CD4-positive, alpha-beta memory T cell (primary cell): ENCODE results near the gene CDC6. TPM values are rescaled to one million over a fixed set of nuclear protein-coding genes. Genes with fewer than 3 reads are reported as not detected.

ENCODE experiments used
- CTCF ChIA-PET: fragments of 350-600 bp; sonication (Branson Sonifier 250); formaldehyde crosslinking; loops from one replicate; lab custom pipeline; 2021; ENCODE audit warnings: inconsistent platforms; ENCODE audit not compliant: partially characterized antibody; lab: Charles Lee
- POLR2A ChIA-PET: fragments of 350-600 bp; sonication (Branson Sonifier 250); formaldehyde crosslinking; loops from one replicate; lab custom pipeline; 2021; ENCODE audit not compliant: partially characterized antibody; lab: Charles Lee
- DNase-seq, 5 donors: peaks; one replicate each; pipeline versions ENCODE4 v3.0.0 to v3.0.0-alpha.2; 2020 to 2022; ENCODE audit warnings: mixed read lengths in 1 of 5
- H3K27ac ChIP-seq: one replicate; pipeline ENCODE4 v1.7.0; 2013; ENCODE audit warnings: low read depth, low read length
- H3K27me3 ChIP-seq: 2 replicates; pipeline ENCODE4 v1.7.0; 2013; ENCODE audit warnings: mild to moderate bottlenecking, low read length, moderate library complexity; ENCODE audit not compliant: insufficient read depth
- H3K36me3 ChIP-seq: 2 replicates; pipeline ENCODE4 v1.7.0; 2013; ENCODE audit warnings: mild to moderate bottlenecking, low read length, moderate library complexity; ENCODE audit not compliant: insufficient read depth
- H3K4me1 ChIP-seq: 2 replicates; pipeline ENCODE4 v1.7.0; 2013; ENCODE audit warnings: mild to moderate bottlenecking, low read length, moderate library complexity; ENCODE audit not compliant: insufficient read depth
- H3K4me3 ChIP-seq, 2 donors: one replicate each; pipeline ENCODE4 v1.7.0; 2013; ENCODE audit warnings: low read length in 2 of 2, mild to moderate bottlenecking in 1 of 2
- H3K9me3 ChIP-seq, 2 donors: one replicate each; pipeline ENCODE4 v1.7.0; 2013; ENCODE audit warnings: low read length in 2 of 2, control low read depth in 1 of 2; ENCODE audit not compliant: control insufficient read depth in 1 of 2
- H3K27ac Mint-ChIP-seq, 7 donors: one replicate each; pipeline ENCODE4 v1.8.0; 2020 to 2021; ENCODE audit warnings: mixed read lengths in 7 of 7, mild to moderate bottlenecking in 6 of 7, inconsistent platforms in 3 of 7, moderate library complexity in 3 of 7
- H3K27me3 Mint-ChIP-seq, 2 donors: one replicate each; pipeline ENCODE4 v1.8.0; 2020 to 2021; ENCODE audit warnings: mixed read lengths in 2 of 2
- H3K36me3 Mint-ChIP-seq, 2 donors: one replicate each; pipeline ENCODE4 v1.8.0; 2020 to 2021; ENCODE audit warnings: mixed read lengths in 2 of 2, inconsistent platforms in 1 of 2, mild to moderate bottlenecking in 1 of 2
- H3K4me1 Mint-ChIP-seq, 4 donors: one replicate each; pipeline ENCODE4 v1.8.0; 2020 to 2021; ENCODE audit warnings: mixed read lengths in 4 of 4, mild to moderate bottlenecking in 1 of 4
- H3K4me3 Mint-ChIP-seq, 8 donors: one replicate each; pipeline ENCODE4 v1.8.0; 2020 to 2021; ENCODE audit warnings: mixed read lengths in 8 of 8, mild to moderate bottlenecking in 7 of 8, moderate library complexity in 6 of 8, inconsistent platforms in 3 of 8
- H3K9me3 Mint-ChIP-seq, 8 donors: one replicate each; pipeline ENCODE4 v1.8.0; 2020 to 2021; ENCODE audit warnings: mixed read lengths in 8 of 8, mild to moderate bottlenecking in 5 of 8, inconsistent platforms in 3 of 8, moderate library complexity in 1 of 8
- intact Hi-C: fragments of 100-400 bp; cut with micrococcal nuclease; formaldehyde crosslinking; loops from one replicate; pipeline ENCODE4 v1.15.1; 2023
- polyA plus RNA-seq, 2 donors: library from polyadenylated mRNA; unstranded; fragments of 300-500 nt; fragmentation: Illumina TruSeq; gene quantifications; one replicate each; pipeline ENCODE4 v1.2.3, GENCODE V29; 2021
- total RNA-seq, 2 experiments: library from RNA; stranded (reverse); gene quantifications; one replicate each; pipeline ENCODE4 v1.2.3, GENCODE V29; 2021

Gene CDC6
- total and polyA plus RNA-seq, 4 experiments from 2014 or later, result 0.61 to 2.1 (median 0.79) TPM

- H3K27me3 Mint-ChIP-seq, result no peaks in the 10 kb centered on the region
- intact Hi-C loops, result no loop called here
- H3K27ac ChIP-seq, result no peak overlapping the region
- H3K36me3 Mint-ChIP-seq, result peaks cover 0 to 11% of the 10 kb centered on the region in 2 donors
- H3K27me3 ChIP-seq, result no peaks in the 10 kb centered on the region
- H3K9me3 Mint-ChIP-seq, result no peaks in the 10 kb centered on the region
- H3K9me3 ChIP-seq, result no peaks in the 10 kb centered on the region
- ChIA-PET POLR2A (interaction anchor here (1.0 to 37.1 kb wide), 5 partner anchors 8 to 287 kb away, joined by 3 to 1054 read pairs (median 6); no protein-coding TSS in a partner anchor), CTCF (interaction anchor here (1.3 to 18.7 kb wide), 5 partner anchors 8 to 39 kb away, joined by 3 to 252 read pairs (median 42); partner anchors contain the start of gene RARA)
- H3K4me1 ChIP-seq, result peaks cover 75% of the 10 kb centered on the region
- no peaks in the 10 kb centered on the region for H3K36me3 ChIP-seq
- H3K27ac Mint-ChIP-seq, result peak overlapping the region in 6 of 7 donors; percentile 16 to 93 (median 80)
- H3K4me1 Mint-ChIP-seq, result peaks cover 31 to 93% (median 55%) of the 10 kb centered on the region in 4 donors
- H3K4me3 Mint-ChIP-seq, result peak overlapping the region in 5 of 8 donors; percentile 1 to 70 (median 51)
- DNase-seq, result peak; percentile 43 to 96 (median 69)
- H3K4me3 ChIP-seq, result no peak overlapping the region
Observed at GRCh38 chr17:40314584-40314956, 26.9 kb downstream of the CDC6 start.

DNA sequence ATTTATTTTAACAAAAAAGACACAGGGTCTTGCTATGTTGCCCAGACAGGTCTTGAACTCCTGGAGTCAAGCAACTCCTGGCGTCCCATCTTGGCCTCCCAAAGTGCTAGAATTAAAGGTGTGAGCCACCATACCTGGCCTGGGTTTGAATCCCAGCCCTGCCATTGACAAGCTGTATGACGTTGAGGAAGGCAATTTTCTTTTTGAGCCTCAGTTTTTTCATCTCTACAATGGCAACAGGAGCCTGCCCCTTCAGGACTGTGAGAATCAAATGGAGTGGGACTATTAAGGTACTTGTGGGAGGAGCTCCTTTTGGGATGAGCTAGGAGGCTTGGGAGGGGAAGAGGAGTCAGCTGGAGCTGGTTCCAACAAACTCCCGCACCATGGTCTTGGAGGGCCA lies 27.5 kb downstream of the CDC6 start:
- H3K4me3 Mint-ChIP-seq, result no peak overlapping the region
- intact Hi-C loops, result no loop called here

GRCh38 chr17:40315678-40316570 lies 28.2 kb downstream of the CDC6 start:
- H3K36me3 Mint-ChIP-seq, result peaks cover 0 to 22% of the 10 kb centered on the region in 2 donors
- peak overlapping the region in 5 of 7 donors; percentile 29 to 74 (median 57) for H3K27ac Mint-ChIP-seq
- H3K4me3 Mint-ChIP-seq, result peak overlapping the region in 6 of 8 donors; percentile 6 to 73 (median 30)
- DNase-seq, result no peak
- H3K27ac ChIP-seq, result no peak overlapping the region
- ChIA-PET CTCF (interaction anchor here (1.3 to 18.7 kb wide), 6 partner anchors 9 to 42 kb away, joined by 3 to 252 read pairs (median 25); partner anchors contain the start of gene RARA), POLR2A (interaction anchor here (1.0 to 37.1 kb wide), 5 partner anchors 5 to 286 kb away, joined by 3 to 1054 read pairs (median 367); partner anchors contain the start of gene RARA)
- H3K27me3 Mint-ChIP-seq, result no peaks in the 10 kb centered on the region
- no peak overlapping the region for H3K4me3 ChIP-seq
- H3K27me3 ChIP-seq, result no peaks in the 10 kb centered on the region
- peaks cover 37 to 93% (median 60%) of the 10 kb centered on the region in 4 donors for H3K4me1 Mint-ChIP-seq
- H3K36me3 ChIP-seq, result no peaks in the 10 kb centered on the region
- intact Hi-C loops, result no loop called here
- H3K9me3 Mint-ChIP-seq, result no peaks in the 10 kb centered on the region
- peaks cover 75% of the 10 kb centered on the region for H3K4me1 ChIP-seq
- H3K9me3 ChIP-seq, result no peaks in the 10 kb centered on the region

More for the DNA sequence above, 27.5 kb downstream of the CDC6 start:
- no peak overlapping the region for H3K4me3 ChIP-seq
- H3K27ac ChIP-seq, result no peak overlapping the region
- peaks cover 0 to 17% of the 10 kb centered on the region in 2 donors for H3K36me3 Mint-ChIP-seq
- H3K27me3 Mint-ChIP-seq, result no peaks in the 10 kb centered on the region
- no peaks in the 10 kb centered on the region for H3K9me3 ChIP-seq
- no peaks in the 10 kb centered on the region for H3K27me3 ChIP-seq
- no peaks in the 10 kb centered on the region for H3K36me3 ChIP-seq
- ChIA-PET POLR2A (interaction anchor here (1.0 to 37.1 kb wide), 5 partner anchors 4 to 287 kb away, joined by 3 to 1054 read pairs (median 367); partner anchors contain the start of gene RARA), CTCF (interaction anchor here (0.6 to 18.7 kb wide), 7 partner anchors 9 to 1453 kb away, joined by 3 to 252 read pairs (median 8); partner anchors contain the start of gene RARA)
- no peak for DNase-seq
- peaks cover 75% of the 10 kb centered on the region for H3K4me1 ChIP-seq
- peaks cover 35 to 93% (median 57%) of the 10 kb centered on the region in 4 donors for H3K4me1 Mint-ChIP-seq
- no peaks in the 10 kb centered on the region for H3K9me3 Mint-ChIP-seq
- H3K27ac Mint-ChIP-seq, result peak overlapping the region in 4 of 7 donors; percentile 15 to 74 (median 46)

- H3K36me3 ChIP-seq, result no peaks in the 10 kb centered on the region
- intact Hi-C loops, result no loop called here
- POLR2A ChIA-PET, result interaction anchor here (0.6 to 37.1 kb wide), 8 partner anchors 5 to 252 kb away, joined by 3 to 1054 read pairs (median 6); partner anchors contain the start of genes CDC6 and RARA
- Mint-ChIP-seq H3K4me1 (peaks cover 41 to 93% (median 59%) of the 10 kb centered on the region in 4 donors), H3K36me3 (peaks cover 0 to 22% of the 10 kb centered on the region in 2 donors), H3K9me3 (no peaks in the 10 kb centered on the region), H3K4me3 (peak overlapping the region; percentile 21 to 98 (median 95)), H3K27ac (peak overlapping the region in 5 of 7 donors; percentile 96 to 100 (median 99)), H3K27me3 (no peaks in the 10 kb centered on the region)
- no peaks in the 10 kb centered on the region for H3K27me3 ChIP-seq
- peaks cover 75% of the 10 kb centered on the region for H3K4me1 ChIP-seq
- CTCF ChIA-PET, result interaction anchor here (0.6 to 18.7 kb wide), 17 partner anchors 10 to 298 kb away, joined by 3 to 252 read pairs (median 6); partner anchors contain the start of gene RARA
- H3K27ac ChIP-seq, result no peak overlapping the region
- no peaks in the 10 kb centered on the region for H3K9me3 ChIP-seq
- no peak overlapping the region for H3K4me3 ChIP-seq
- no peak for DNase-seq
Observed at GRCh38 chr17:40316571-40317344, 29.1 kb downstream of the CDC6 start.

GRCh38 chr17:40317345-40317873 lies 29.7 kb downstream of the CDC6 start:
- POLR2A ChIA-PET, result interaction anchor here (0.5 to 37.1 kb wide), 10 partner anchors 5 to 253 kb away, joined by 3 to 1054 read pairs (median 4); partner anchors contain the start of genes CDC6 and RARA
- peak overlapping the region; percentile 80 to 87 for H3K4me3 ChIP-seq
- no peaks in the 10 kb centered on the region for H3K9me3 ChIP-seq
- Mint-ChIP-seq H3K27ac (peak overlapping the region; percentile 96 to 100 (median 99)), H3K36me3 (peaks cover 0 to 29% of the 10 kb centered on the region in 2 donors), H3K9me3 (no peaks in the 10 kb centered on the region), H3K4me3 (peak overlapping the region; percentile 91 to 98 (median 96)), H3K27me3 (no peaks in the 10 kb centered on the region), H3K4me1 (peaks cover 40 to 93% (median 60%) of the 10 kb centered on the region in 4 donors)
- DNase-seq, result peak; percentile 44 to 64 (median 48)
- peak overlapping the region; percentile 99 for H3K27ac ChIP-seq
- H3K27me3 ChIP-seq, result no peaks in the 10 kb centered on the region
- CTCF ChIA-PET, result interaction anchor here (0.6 to 18.7 kb wide), 17 partner anchors 10 to 297 kb away, joined by 3 to 252 read pairs (median 6); partner anchors contain the start of gene RARA
- H3K36me3 ChIP-seq, result no peaks in the 10 kb centered on the region
- intact Hi-C loops, result no loop called here
- peaks cover 72% of the 10 kb centered on the region for H3K4me1 ChIP-seq
